NCI-H187 (cell line): ENCODE measurements around the gene SLC36A2.
A peak's percentile ranks its signal among the peaks of the same experiment; 100 is the strongest.
"Not testable (repeated sequence)": the region's sequence is repeated elsewhere in the genome, so short reads cannot be mapped to it uniquely, and the experiment has no call there.

ENCODE experiments used
- DNase-seq, 2 experiments: peaks; one replicate each; lab custom pipeline; 2025; lab: John Stamatoyannopoulos, UW

The SLC36A2 gene

DNA sequence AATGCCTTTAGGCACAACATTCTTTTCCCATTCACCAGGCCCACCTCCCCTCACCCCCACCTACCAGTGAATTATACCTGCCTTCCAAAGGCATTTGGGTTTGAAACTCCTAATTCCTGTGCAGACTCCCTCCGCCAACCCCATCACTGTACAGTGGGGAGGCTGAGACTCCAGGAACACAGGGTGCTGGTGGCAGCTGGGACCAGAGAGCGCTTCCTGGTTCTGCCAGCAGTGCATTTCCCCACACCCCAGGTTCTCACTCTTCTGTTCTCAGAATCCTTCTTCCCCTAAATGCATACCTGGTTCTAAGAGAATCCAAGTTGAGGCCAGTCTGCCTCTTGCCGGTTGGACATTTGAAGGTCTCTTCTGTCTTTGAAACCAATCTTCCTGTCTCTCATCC lies 21.1 kb downstream of the SLC36A2 start:
- DNase-seq: no peak

DNA sequence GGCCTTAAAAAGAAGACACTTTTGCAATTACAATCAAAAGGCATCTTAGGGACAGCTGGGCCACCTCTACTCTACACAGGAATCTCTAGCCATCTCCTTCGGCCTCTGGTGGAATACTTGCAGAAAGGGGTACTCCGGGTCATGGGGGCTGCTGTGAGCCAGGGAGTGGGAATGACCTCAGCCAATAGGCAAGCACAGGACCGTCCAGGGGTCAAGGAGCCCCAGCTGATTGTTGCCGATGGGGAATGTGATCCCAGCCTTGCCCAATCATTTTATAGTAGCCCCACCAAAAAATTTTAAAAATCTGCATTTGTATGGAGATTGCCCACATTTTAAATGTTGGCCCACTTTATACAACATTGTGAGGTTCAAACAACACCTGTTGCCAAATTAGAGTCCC lies 26.9 kb downstream of the SLC36A2 start:
- no peak for DNase-seq

DNA sequence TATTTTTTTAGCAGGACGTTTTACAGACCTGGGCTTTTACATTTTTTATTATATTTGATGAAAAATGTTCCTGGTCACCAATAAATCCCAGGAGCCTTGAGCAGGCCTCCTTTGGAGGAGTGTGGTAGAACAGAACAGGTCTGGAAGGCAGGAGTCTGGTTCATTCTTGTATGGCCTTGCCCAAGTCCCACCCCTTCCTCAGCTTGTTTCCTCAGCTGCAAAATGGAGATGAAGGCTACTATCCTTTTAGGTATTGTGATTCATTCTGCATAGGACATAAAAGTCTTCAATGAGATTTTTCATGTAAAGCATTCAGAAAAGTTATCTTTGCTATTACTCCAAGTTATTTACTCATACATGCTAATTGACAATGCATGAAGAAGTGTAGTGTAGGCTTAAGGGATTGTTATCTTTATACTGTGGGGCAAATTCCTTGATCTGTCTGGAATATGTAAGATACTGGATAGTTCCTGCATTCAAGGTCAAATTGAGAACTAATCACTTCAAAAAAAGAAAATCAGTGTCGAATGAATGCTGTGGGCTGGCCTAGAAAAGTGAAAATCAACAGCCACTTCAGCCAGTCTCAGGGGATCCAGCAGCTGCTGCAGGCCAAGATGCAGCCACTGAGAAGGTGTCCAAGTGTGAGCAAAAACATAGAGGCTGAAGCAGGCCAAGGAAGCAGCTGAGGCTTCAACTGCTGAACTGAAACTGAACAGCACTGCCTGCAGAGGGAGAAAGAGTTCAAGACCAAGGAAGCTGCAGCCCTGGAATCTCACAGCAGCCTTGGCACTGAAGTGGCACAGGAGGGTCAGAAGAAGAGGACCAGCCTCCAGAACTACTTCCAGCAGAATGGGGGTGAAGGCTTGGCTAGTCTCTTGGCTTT lies 28.3 kb downstream of the SLC36A2 start:
- DNase-seq: peak; percentile 16 to 41

DNA sequence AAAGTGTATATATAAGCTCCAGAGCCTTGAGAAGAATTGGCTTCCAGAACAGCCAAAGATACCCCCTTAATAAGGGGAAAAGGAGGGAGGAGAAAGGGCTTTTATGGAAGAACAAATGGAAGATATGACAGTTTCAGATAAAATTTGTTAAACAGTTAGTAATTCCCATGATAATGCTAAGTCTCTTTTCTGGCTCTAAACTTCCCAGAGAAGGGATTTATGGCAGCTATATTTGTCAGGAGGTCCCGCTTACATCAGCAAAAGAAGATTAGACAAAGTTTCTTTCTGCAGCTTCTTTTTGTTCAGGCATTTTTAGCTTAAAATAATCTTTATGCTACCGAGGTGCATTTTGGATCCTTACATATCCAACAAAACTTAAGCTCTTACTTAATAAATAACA lies 29.5 kb downstream of the SLC36A2 start:
- no peak for DNase-seq

DNA sequence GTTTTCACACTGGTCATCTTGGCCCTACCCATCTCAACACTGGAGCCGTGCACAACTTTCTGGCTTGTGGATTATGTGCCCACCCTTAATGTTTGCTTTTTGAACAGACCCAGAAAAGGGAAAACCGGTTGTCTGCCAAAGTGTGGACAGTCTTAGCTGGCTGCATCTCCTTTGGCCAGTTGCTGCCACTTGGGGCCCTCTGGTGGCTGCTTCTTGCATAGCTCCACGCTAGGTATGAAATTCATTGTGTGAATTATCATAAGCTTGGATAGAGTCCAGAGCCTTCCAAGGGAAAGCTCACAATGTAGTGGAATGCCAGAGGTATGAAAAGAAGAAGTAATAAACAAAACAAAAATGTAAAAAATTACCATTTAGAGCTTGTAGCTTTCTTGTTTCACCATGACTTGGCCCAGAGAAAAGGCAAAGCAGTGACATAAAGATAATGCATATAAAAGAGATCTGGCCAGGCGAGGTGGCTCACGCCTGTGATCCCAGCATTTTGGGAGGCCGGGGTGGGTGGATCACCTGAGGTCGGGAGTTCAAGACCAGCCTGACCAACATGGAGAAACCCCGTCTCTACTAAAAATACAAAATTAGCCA lies 31.3 kb downstream of the SLC36A2 start:
- peak; percentile 16 to 19 for DNase-seq

DNA sequence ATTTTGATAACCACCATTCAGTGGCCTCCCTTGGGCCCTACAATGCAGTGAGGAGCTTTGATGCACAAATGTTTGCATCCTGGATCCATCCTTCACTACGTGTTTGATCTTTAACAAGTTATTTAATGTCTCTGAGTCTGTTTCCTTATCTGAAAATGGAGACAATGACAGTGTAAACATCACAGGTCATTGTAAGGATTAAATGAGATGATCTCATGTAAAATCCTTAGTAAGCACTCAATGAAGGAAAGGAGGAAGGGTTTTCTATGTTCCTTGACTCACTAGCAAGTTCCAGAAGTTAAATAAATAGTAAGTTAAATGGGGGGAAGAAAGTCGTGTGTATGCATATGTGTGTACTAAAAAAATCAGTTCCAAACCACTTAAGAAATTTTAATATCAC lies 34.0 kb downstream of the SLC36A2 start:
- DNase-seq: no peak

DNA sequence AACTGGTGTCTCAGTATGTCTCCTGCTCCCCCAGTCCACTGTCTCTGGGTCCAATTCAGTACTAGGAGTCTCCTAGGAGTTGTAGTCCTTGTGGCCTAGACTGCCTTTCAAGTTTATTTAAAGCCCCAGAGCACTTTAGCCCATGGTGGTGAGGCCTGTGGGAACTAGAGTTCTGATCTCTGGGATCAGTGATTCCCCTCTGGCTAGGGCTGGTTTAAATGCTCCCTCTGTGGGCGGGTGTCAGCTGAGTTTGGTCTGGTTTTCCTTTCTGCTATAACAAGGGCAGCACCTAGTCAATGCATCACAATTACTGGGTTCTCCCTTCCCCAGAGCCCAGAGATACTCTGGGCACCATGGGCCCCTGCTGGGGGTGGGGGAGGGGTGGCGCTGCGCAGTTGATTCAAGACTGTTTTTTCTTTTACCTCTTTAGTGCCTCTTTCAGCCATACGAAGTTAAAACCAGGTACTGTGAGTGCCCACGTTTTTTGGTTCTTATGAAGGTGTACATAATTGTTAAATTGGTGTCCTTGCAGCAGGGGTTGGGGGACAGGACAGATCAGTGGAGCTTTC lies 34.5 kb downstream of the SLC36A2 start:
- DNase-seq: no peak

DNA sequence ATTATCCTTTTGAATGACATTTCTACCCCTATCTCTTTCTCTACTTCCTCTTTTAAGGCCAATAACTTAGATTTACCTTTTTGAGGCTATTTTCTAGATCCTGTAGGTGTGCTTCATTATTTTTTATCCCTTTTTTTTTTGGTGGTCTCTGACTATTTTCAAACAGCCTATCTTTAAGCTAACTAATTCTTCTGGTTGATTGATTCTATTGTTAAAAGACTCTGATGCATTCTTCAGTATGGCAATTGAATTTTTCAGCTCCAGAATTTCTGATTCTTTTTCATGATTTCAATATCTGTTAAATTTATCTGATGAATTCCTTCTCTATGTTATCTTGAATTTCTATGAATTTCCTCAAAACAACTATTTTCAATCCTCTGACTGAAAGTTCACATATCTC lies 36.4 kb downstream of the SLC36A2 start:
- no peak for DNase-seq

DNA sequence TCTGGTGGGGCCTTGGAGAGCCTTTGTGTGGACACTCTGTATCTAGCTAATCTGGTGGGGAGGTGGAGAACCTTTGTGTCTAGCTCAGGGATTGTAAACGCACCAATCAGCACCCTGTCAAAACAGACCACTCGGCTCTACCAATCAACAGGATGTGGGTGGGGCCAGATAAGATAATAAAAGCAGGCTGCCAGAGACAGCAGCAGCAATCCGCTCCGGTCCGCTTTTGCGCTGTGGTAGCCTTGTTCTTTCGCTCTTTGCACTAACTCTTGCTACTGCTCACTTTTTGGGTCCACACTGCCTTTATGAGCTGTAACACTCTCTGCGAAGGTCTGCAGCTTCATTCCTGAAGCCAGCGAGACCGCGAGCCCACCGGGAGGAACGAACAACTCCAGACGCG lies 37.5 kb downstream of the SLC36A2 start:
- DNase-seq: not testable (repeated sequence)

DNA sequence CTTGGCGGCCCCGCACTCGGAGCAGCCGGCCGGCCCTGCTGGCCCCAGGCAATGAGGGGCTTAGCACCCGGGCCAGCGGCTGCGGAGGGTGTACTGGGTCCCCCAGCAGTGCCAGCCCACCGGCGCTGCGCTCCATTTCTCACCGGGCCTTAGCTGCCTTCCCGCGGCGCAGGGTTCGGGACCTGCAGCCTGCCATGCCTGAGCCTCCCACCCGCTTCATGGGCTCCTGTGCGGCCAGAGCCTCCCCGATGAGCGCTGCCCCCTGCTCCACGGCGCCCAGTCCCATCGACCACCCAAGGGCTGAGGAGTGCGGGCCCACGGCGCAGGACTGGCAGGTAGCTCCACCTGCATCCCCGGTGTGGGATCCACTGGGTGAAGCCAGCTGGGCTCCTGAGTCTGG lies 38.1 kb downstream of the SLC36A2 start:
- DNase-seq: not testable (repeated sequence)

DNA sequence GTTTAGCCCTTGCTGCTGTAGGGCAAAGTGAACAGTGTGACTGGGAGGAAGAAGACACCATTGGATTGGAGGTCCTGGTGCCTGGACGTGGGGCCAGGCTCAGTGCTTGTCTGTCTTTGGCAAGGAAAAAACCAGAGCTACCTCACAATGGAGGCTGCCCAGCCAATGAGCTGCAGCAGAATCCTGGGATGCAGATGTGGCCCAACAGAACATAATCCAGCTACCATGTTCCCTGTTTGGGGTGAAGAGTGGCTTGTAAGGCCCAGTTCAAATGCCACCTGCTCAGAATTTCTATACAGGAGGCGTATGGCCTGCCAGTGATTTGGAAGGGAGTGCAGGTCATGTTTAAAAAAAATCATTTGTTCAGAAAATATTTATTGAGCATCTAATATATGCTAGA lies 43.7 kb downstream of the SLC36A2 start, which contains the start of gene SLC36A3:
Gene SLC36A3 (minus strand): TSS at position 101 of the 400 bp plus-strand sequence. CDS start 412 bp downstream, outside the sequence.
- DNase-seq: no peak

DNA sequence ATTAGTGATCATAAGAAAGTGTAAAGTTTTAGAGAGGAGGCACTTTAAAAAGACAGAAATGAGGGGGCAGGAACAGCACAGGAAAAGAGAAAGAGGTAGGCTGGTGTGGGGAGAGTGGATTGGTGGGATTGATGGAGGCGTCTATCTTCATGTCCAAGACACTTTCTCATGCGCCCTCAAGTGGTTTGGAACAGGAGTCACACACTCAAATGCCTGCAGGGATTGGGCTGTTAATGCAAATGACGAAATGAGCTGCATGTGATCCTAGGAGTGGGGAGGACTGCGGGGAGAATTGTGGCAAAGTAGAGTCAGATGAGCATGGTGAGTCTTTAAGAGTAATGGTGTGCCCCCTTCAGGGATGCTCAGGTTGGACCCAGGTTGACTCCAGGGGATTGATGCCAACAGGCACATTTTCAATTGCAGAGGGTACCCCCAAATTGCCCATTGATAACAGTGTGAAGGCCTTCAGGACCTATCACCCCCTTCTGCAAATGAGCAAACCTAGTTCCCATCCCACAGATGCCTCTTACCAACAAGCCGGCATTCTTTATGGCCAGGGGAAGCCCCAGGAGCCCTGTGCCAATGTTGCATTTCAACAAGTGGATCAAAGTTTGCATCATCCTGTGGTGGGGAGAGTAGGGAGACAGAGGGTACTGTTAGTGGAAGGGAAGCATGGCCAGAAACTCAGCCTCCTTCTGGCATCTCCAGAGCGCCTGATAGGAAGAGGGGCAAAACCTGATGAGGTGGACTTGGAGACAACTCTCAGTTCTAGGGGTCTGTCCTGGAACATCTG lies 49.1 kb downstream of the SLC36A2 start:
- DNase-seq: no peak

DNA sequence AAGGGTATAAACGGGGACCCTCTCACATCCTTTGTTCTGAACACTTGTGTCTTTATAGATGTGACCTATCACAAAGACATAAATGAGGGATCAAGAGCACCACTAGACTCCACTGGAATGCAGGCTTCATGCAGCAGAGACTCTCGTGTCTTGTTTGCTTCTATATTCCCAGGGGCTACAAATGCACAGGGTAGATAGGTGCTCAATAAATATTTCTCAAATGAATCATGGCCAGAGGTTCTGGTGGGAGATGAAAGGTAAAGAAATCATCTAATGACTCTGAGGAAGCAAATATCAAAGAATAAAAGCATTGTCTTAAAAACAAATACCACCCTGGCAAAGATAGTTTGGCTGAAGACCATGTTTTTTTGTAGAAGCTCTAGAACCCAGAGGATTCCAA lies 50.4 kb downstream of the SLC36A2 start:
- DNase-seq: no peak

DNA sequence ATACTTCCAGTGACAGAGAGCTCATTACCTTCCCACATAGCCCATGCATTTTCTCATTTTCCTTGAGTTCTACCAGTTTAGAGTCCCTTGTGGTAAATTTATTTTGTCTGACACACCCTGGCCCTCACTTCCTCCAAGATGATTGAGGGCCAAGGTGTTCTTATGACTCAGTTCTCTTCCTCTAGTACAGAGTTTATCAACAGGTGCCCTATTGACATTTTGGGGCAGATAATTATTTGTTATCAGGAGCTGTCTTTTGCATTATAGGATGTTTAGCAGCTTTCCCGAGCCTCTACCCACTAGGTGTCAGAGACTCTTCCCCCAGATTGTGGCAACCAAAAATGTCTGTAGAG lies 50.9 kb downstream of the SLC36A2 start:
- no peak for DNase-seq

DNA sequence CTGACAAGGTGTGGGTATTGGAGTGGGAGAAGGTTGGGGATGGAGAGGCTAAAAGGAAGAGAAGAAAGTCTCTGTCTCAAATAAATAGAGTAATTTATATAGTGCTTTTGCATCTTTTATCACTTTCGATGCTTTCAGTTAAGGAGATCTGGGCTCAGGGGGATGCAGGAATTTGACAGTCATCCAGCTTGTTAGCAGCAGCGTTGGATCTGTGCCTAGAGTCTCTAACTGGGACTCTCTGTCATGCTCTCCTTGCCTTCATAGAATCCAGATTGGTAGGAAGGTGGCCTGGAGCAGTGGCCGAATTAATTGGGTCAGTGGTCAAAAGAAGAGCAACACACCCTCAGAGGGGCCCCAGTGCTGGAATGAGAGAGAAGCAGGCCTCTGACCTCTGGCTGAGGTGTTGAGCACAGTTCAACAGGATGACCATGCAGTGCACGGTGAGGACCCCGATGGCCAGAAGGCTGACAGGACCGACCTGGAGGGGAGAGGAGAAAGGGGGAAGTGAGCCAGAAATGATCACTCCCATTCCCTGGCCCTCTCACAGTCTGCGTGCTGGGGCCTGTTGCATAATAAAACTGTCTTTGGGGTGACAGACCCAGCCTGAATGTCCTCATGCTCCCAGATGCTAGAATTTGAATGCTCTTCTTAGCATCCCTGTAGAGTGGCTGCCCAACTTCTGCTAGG lies 51.4 kb downstream of the SLC36A2 start:
- DNase-seq: no peak

DNA sequence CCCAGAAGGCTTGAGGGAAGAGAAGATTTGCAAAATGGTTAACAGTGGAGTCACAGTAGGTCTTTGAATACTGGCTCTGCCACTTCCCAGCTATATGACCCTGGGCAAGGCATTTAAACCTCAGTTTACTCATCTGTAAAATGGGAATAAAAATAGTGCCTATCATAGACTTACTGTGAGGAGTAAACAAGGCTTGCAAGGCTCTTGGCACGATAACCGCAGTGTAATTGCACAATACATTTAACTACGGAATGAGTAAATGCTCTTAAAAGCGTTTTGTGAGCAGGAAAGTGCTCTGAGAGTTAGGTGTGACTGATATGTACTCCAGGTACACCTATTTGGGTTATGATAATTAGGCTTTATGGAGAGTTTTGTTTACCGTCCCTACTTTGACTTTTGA lies 52.2 kb downstream of the SLC36A2 start:
- no peak for DNase-seq

DNA sequence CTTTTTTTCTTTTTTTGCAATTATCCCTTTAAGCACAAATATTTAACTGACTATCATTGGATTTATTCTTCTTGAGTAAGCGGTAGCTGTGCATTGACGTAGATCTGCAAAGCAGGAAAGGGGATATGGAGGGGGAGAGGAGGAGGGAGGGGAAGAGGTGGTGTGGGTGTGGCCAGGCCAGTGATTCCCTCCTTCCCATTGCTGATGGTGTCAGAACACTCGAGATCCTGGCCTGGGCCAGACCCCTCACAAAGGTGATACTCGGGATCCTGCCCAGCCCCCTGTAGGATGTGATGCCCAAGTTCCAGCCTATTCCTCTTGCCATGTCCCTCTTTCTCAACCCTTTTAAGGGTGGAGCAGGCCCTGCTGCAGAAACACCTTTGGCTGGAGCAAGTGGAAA lies 53.7 kb downstream of the SLC36A2 start:
- no peak for DNase-seq

DNA sequence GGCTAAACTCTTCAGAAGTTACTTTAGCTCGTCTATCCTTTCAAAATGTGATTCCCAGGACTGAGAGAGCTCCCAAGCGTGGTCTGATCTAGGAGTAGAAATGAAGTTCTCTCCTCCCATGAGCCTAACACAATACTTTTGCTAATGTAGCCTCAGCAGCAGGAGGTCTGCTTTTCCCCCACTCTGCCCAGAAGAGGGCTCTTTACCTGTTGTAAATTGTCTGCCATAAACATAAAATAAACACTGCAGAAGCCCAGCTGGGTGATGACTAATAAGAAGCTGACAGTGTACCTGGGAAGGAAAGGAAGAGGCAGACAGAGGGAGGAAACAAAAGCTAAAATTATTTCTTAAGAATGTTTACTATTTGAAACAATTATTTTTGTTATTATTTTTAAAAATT lies 59.2 kb downstream of the SLC36A2 start:
- peak in 1 of 2 experiments; percentile 36 for DNase-seq

DNA sequence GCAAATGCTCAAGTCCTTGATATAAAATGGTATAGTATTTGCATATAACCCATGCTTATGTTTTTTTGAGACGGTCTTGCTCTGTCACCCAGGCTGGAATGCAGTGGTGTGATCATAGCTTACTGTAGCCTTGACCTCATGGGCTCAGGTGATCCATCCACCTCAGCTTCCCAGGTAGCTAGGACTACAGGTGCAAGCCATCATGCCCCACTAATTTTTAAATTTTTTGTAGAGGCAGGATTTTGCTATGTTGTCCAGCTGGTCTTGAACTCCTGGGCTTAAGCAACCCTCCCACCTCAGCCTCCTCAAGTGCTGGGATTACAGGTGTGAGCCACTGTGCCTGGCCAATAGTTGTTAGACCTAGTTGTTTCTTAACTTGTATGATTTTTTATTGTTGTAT lies 61.1 kb downstream of the SLC36A2 start:
- no peak for DNase-seq

DNA sequence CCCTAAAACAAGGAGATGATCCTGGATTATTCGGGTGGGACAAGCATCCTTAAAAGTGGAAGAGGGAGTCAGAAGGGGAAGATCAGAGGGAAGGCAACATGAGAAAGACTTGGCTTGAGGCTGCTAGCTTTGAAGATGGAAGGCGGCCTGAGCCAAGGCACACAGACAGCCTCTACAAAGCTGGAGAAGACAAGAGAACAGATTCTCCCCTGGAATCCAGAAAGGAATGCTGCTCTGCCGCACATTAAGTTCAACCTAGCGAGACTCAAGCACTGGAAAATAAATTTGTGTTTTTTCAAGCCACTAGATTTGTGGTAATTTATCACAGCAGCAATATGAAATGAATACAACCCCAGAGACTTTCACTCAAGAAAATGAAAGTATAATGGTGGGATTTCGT lies 61.7 kb downstream of the SLC36A2 start:
- no peak for DNase-seq

DNA sequence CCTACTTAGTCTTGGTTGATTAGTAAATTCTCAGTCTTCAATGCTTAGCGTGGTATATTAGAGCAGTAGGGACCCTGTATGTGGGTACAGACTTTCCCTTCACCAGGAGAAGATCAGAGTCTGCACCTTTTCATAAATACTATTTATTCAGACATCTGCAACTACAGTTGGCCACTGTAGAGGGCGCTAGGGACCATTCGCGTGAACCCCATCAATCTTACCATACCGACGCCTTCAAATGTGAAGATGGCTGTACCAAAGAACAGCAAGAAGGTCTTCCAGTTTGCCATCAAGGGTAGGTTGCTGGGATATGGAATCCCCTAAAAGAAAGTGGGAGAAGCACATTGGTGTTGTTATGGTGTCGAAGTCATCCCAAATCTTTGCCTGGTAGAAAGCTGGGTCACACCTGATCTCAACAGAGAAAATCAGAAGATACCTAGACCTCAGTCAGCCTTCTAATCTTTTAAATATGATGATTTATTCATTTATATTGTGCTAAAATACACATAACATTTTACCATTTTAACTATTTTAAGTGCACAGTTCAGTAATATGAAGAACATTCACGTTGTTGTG lies 62.9 kb downstream of the SLC36A2 start:
- no peak for DNase-seq
